Activated CD8-positive, alpha-beta T cell treated with anti-CD3 and anti-CD28 coated beads for 36 hours (primary cell): ENCODE data around the gene BANP. TPM values are rescaled to one million over a fixed set of nuclear protein-coding genes. Genes with fewer than 3 reads are reported as not detected.
"Not testable (repeated sequence)": the region's sequence is repeated elsewhere in the genome, so short reads cannot be mapped to it uniquely, and the experiment has no call there.

ENCODE experiments used
- ATAC-seq: fragments of 200-7000 bp; cut with Tn5 transposase; one replicate; pipeline ENCODE4 v1.10.0; 2021; ENCODE audit warnings: mild to moderate bottlenecking, moderate library complexity
- CTCF ChIA-PET: fragments of 350-600 bp; sonication (Branson Sonifier 250); formaldehyde crosslinking; loops from one replicate; lab custom pipeline; 2021; ENCODE audit warnings: antibody characterized with exemption; lab: Charles Lee
- POLR2A ChIA-PET: fragments of 350-600 bp; sonication (Branson Sonifier 250); formaldehyde crosslinking; loops from one replicate; lab custom pipeline; 2021; ENCODE audit warnings: antibody characterized with exemption; lab: Charles Lee
- DNase-seq: peaks from one replicate; pipeline ENCODE4 v3.0.0-alpha.2; 2020
- H3K27ac Mint-ChIP-seq: one replicate; pipeline ENCODE4 v1.8.0; 2021; ENCODE audit warnings: mild to moderate bottlenecking, mixed read lengths
- H3K27me3 Mint-ChIP-seq: one replicate; pipeline ENCODE4 v1.8.0; 2021; ENCODE audit warnings: mixed read lengths
- H3K36me3 Mint-ChIP-seq: one replicate; pipeline ENCODE4 v1.8.0; 2021; ENCODE audit warnings: low read depth, mixed read lengths
- H3K4me1 Mint-ChIP-seq: one replicate; pipeline ENCODE4 v1.8.0; 2021; ENCODE audit warnings: low read depth, mixed read lengths
- H3K4me3 Mint-ChIP-seq: one replicate; pipeline ENCODE4 v1.8.0; 2021; ENCODE audit warnings: mild to moderate bottlenecking, moderate library complexity, mixed read lengths
- H3K9me3 Mint-ChIP-seq: one replicate; pipeline ENCODE4 v1.8.0; 2021; ENCODE audit warnings: mixed read lengths
- CTCF ChIP-seq: fragments of 200-600 bp; IDR thresholded peaks from one replicate; pipeline ENCODE4 v1.8.0; 2022; ENCODE audit warnings: antibody characterized with exemption, mild to moderate bottlenecking
- intact Hi-C: fragments of 100-400 bp; cut with micrococcal nuclease; formaldehyde crosslinking; loops from one replicate; pipeline ENCODE4 v1.10.0; 2022
- total RNA-seq, 2 experiments: library from RNA; stranded (reverse); gene quantifications; one replicate each; pipeline ENCODE4 v1.2.3, GENCODE V29; 2021

BANP gene
- total RNA-seq, 2 experiments from 2014 or later, result 32.1 to 36.1 TPM

- Mint-ChIP-seq H3K27me3 (no peaks in the 10 kb centered on the region), H3K4me1 (peaks cover 3% of the 10 kb centered on the region), H3K9me3 (no peaks in the 10 kb centered on the region), H3K36me3 (no peaks in the 10 kb centered on the region), H3K27ac (no peak within 1 kb of the TSS), H3K4me3 (no peak within 1 kb of the TSS)
- no peak for TF ChIP-seq CTCF
- ChIA-PET POLR2A (interaction anchor here (0.6 kb wide), 1 partner anchor 41 kb away, joined by 3 read pairs; no protein-coding TSS in a partner anchor), CTCF (no interaction called here)
- ATAC-seq (no peak), DNase-seq (no peak)
- intact Hi-C loops, result no loop called here
These were observed 14.6 kb upstream of the BANP start, which contains the start of gene CA5A for GRCh38 chr16:87936375-87937230. Gene CA5A, minus strand, starts transcription at chr16:87936529. Its CDS starts 79 bp downstream, at chr16:87936450.

DNA sequence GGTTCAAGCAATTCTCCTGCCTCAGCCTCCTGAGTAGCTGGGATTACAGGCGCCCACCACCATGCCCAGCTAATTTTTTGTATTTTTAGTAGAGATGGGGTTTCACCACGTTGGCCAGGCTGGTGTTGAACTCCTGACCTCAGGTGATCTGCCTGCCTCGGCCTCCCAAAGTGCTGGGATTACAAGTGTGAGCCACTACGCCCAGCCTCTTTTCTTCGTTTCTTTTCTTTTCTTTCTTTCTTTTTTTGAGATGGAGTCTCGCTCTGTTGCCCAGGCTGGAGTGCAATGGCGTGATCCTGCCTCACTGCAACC, 14.0 kb upstream of the BANP start:
- H3K27me3 Mint-ChIP-seq, ATAC-seq, H3K27ac Mint-ChIP-seq, H3K9me3 Mint-ChIP-seq, H3K4me1 Mint-ChIP-seq, intact Hi-C loops, DNase-seq, H3K36me3 Mint-ChIP-seq, POLR2A ChIA-PET, H3K4me3 Mint-ChIP-seq: not testable (repeated sequence)
- CTCF ChIA-PET, result interaction anchor here (1.2 kb wide), 1 partner anchor 14 kb away, joined by 3 read pairs; the partner anchor contains the start of gene BANP

DNA sequence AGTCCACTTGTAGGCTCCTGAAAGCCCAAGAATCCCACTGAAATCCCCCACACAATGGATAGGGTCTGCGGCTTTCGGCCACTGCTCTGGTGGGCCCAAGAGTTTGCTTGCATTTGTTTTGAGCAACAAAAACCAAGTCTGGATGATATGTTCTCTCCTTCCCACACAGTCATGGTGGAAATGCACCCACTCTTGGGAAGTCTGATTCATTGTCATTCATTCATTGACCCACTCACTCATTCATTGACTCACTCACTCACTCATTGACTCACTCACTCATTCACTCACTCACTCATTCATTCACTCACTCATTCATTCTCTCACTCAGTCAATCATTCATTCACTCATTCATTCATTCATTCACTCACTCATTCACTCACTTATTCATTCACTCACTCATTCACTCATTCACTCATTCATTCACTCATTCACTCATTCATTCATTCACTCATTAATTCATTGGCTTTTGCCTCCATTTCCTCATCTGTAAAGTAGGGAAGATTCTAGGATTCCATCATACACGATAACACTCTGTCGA, 12.8 kb upstream of the BANP start:
- no peak for TF ChIP-seq CTCF
- no peak for DNase-seq
- Mint-ChIP-seq H3K36me3 (no peaks in the 10 kb centered on the region), H3K9me3 (no peaks in the 10 kb centered on the region), H3K4me1 (peaks cover 3% of the 10 kb centered on the region), H3K4me3 (no peak overlapping the region), H3K27me3 (no peaks in the 10 kb centered on the region), H3K27ac (no peak overlapping the region)
- intact Hi-C loops, result no loop called here
- POLR2A ChIA-PET, result no interaction called here
- ATAC-seq, result no peak
- CTCF ChIA-PET, result interaction anchor here (1.2 kb wide), 1 partner anchor 13 kb away, joined by 3 read pairs; the partner anchor contains the start of gene BANP

DNA sequence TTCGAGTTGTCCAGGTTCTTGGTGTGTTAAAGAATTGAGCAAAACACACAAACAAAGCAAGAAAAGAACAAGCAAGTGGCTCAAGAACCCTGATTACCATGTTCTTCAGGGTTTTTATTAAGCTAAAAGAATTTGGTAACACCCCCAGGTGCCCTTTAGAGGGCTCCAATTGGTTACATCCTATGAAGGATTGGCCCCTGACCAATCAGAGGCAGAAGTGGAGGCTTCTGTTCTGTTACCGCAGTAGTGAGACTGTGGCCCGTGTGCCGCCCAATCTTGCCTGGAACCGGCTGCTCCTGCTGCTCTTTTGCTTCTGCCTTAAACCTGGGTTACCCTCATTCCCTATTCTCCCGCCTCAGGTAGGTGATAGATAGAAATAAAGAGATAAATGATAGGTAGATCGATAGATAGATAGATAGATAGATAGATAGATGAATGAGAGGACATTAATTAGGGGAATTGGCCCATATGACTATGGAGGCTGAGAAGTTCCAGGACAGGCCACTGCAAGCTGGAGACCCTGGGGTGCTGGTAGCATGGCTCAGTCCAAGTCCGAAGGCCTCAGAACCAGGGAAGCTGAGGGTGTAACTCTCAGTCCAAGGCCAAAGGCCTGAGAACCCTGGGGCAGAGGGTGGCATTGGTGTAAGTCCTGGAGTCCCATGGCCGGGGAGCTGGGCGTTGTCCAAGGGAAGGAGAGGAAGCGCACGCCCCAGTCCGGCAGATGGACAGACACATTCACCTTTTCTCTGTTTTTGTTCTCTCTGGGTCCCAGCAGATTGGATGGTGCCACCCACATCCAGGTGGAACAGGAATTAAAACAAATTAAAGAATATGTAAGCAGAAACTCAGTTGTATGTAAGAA, 11.4 kb upstream of the BANP start:
- no peaks in the 10 kb centered on the region for H3K36me3 Mint-ChIP-seq
- DNase-seq, result no peak
- no peak overlapping the region for H3K27ac Mint-ChIP-seq
- ChIA-PET CTCF (interaction anchor here (0.7 kb wide), 1 partner anchor 90 kb away, joined by 3 read pairs; no protein-coding TSS in a partner anchor), POLR2A (no interaction called here)
- peaks cover 3% of the 10 kb centered on the region for H3K4me1 Mint-ChIP-seq
- TF ChIP-seq CTCF, result no peak
- no peak overlapping the region for H3K4me3 Mint-ChIP-seq
- no peak for ATAC-seq
- no peaks in the 10 kb centered on the region for H3K9me3 Mint-ChIP-seq
- no peaks in the 10 kb centered on the region for H3K27me3 Mint-ChIP-seq
- intact Hi-C loops, result no loop called here

DNA sequence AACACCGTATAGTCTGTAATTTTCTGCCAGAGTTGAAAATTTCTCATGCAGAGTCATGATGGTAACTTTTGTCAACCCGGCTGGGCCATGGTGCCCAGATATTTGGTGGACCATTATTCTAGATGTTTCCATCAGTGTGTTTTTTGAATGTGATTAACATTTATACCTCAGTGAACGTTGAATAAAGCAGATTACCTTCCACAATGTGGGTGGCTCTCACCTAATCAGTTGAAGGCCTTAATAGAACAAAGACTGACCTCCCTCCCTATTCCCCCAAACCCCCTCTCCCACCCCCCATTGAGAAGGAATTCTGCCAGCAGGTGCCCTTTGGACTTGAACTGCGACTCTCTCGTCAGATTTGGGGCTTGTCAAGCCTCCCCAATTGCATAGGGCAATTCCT, 8.6 kb upstream of the BANP start:
- POLR2A ChIA-PET, result no interaction called here
- Mint-ChIP-seq H3K4me1 (peaks cover 13% of the 10 kb centered on the region), H3K4me3 (no peak overlapping the region), H3K27me3 (no peaks in the 10 kb centered on the region), H3K27ac (no peak overlapping the region), H3K9me3 (no peaks in the 10 kb centered on the region), H3K36me3 (no peaks in the 10 kb centered on the region)
- no peak for ATAC-seq
- intact Hi-C loops, result no loop called here
- CTCF ChIA-PET, result no interaction called here
- no peak for TF ChIP-seq CTCF
- no peak for DNase-seq
